HepG2 (cell line): Measurements from ENCODE around the gene SIT1. TPM values are rescaled to one million over a fixed set of nuclear protein-coding genes. Genes with fewer than 3 reads are reported as not detected.
A peak's percentile ranks its signal among the peaks of the same experiment; 100 is the strongest.

Experiments
- ARID5B ChIP-seq: IDR thresholded peaks from 2 replicates; pipeline ENCODE4 v1.4.0; 2020; ENCODE audit warnings: mild to moderate bottlenecking, missing genetic modification reagents
- ATF6 ChIP-seq: sonication (generic); formaldehyde crosslinking; conservative IDR thresholded peaks from 2 replicates; pipeline ENCODE4 v1.4.0; 2020; ENCODE audit warnings: missing genetic modification reagents
- CBX5 ChIP-seq: sonication (generic); formaldehyde crosslinking; IDR thresholded peaks from 2 replicates; pipeline ENCODE4 v1.4.0; 2020; ENCODE audit warnings: missing genetic modification reagents, borderline replicate concordance
- FOXM1 ChIP-seq: sonication (generic); formaldehyde crosslinking; IDR thresholded peaks from 2 replicates; pipeline ENCODE4 v1.5.0; 2020; ENCODE audit warnings: missing genetic modification reagents
- GRHL1 ChIP-seq: sonication (generic); formaldehyde crosslinking; conservative IDR thresholded peaks from 2 replicates; pipeline ENCODE4 v1.8.0; 2022; ENCODE audit warnings: missing genetic modification reagents
- KAT2B ChIP-seq: fragments of 150-350 bp; IDR thresholded peaks from 2 replicates; pipeline ENCODE4 v1.6.1; 2014; ENCODE audit warnings: low read depth, low read length, borderline replicate concordance
- KDM2A ChIP-seq: sonication (generic); formaldehyde crosslinking; IDR thresholded peaks from 2 replicates; pipeline ENCODE4 v1.4.0; 2020; ENCODE audit warnings: low read depth, missing genetic modification reagents, borderline replicate concordance
- MED13 ChIP-seq: sonication (generic); formaldehyde crosslinking; IDR thresholded peaks from 2 replicates; pipeline ENCODE4 v1.5.0; 2020; ENCODE audit warnings: missing genetic modification reagents
- MLLT10 ChIP-seq: sonication (generic); formaldehyde crosslinking; IDR thresholded peaks from 2 replicates; pipeline ENCODE4 v1.4.0; 2020; ENCODE audit warnings: missing genetic modification reagents
- NR3C1 ChIP-seq: sonication (generic); formaldehyde crosslinking; IDR thresholded peaks from 2 replicates; pipeline ENCODE4 v1.4.0; 2020; ENCODE audit warnings: missing genetic modification reagents
- PCBP2 ChIP-seq: fragments of 200-400 bp; formaldehyde crosslinking; optimal IDR thresholded peaks from 2 replicates; pipeline ENCODE3; 2018; ENCODE audit warnings: low read length, low read depth; ENCODE audit not compliant: poor library complexity, severe bottlenecking
- POLR2A ChIP-seq, 2 experiments: IDR thresholded peaks; 2 replicates each; pipeline ENCODE4 v1.6.1; 2011; ENCODE audit warnings: low read depth in 2 of 2, low read length in 2 of 2, mild to moderate bottlenecking in 1 of 2, moderate library complexity in 1 of 2; ENCODE audit not compliant: insufficient read depth in 1 of 2
- SP1 ChIP-seq, 2 experiments: fragments of 450-650 bp in 1 of 2; sonication (generic) in 1 of 2; formaldehyde crosslinking in 1 of 2; IDR thresholded peaks; 2 replicates each; pipeline versions ENCODE4 v1.4.0 to v1.6.1; 2016 to 2020; ENCODE audit warnings: missing genetic modification reagents in 1 of 2
- THYN1 ChIP-seq: sonication (generic); formaldehyde crosslinking; IDR thresholded peaks from 2 replicates; pipeline ENCODE4 v1.8.1; 2023; ENCODE audit warnings: low read depth, mild to moderate bottlenecking, moderate library complexity, missing genetic modification reagents, borderline replicate concordance
- WIZ ChIP-seq: sonication (generic); formaldehyde crosslinking; IDR thresholded peaks from 2 replicates; pipeline ENCODE4 v1.5.1; 2020; ENCODE audit warnings: mild to moderate bottlenecking, missing genetic modification reagents
- ZC3H13 ChIP-seq: sonication (generic); formaldehyde crosslinking; IDR thresholded peaks from 2 replicates; pipeline ENCODE4 v1.8.1; 2023; ENCODE audit warnings: mild to moderate bottlenecking, missing genetic modification reagents, moderate library complexity
- ZFY ChIP-seq: sonication (generic); formaldehyde crosslinking; IDR thresholded peaks from 2 replicates; pipeline ENCODE4 v1.4.0; 2020; ENCODE audit warnings: missing genetic modification reagents
- ZNF639 ChIP-seq: conservative IDR thresholded peaks from 2 replicates; pipeline ENCODE4 v1.6.1; 2018; ENCODE audit warnings: missing genetic modification reagents
- ZNF768 ChIP-seq: sonication (generic); formaldehyde crosslinking; IDR thresholded peaks from 2 replicates; pipeline ENCODE4 v1.4.0; 2020; ENCODE audit warnings: missing genetic modification reagents
- ZNF83 ChIP-seq: sonication (generic); formaldehyde crosslinking; IDR thresholded peaks from 2 replicates; pipeline ENCODE4 v1.4.0; 2020; ENCODE audit warnings: missing genetic modification reagents, mild to moderate bottlenecking, borderline replicate concordance
- ZNF891 ChIP-seq: sonication (generic); formaldehyde crosslinking; IDR thresholded peaks from 2 replicates; pipeline ENCODE4 v1.5.0; 2020; ENCODE audit warnings: mild to moderate bottlenecking, missing genetic modification reagents
- polyA plus RNA-seq, 8 experiments: library from polyadenylated mRNA; depleted of rRNA in 3 of 8; stranded (reverse) in 7 of 8; unstranded in 1 of 8; fragments of >200 nt; fragmentation: Illumina TruSeq in 4 of 8; extraction: Trizol in 4 of 8; gene quantifications; 2 replicates each; pipeline versions ENCODE4 v1.2.1 to v1.2.3, GENCODE V29; 2011 to 2016; ENCODE audit warnings: low read depth in 4 of 8, missing spikeins in 1 of 8, mixed read lengths in 1 of 8; ENCODE audit not compliant: insufficient read depth in 1 of 8
- total RNA-seq, 5 experiments: library from RNA; depleted of rRNA; stranded (reverse); fragments of >200 nt; fragmentation: Illumina TruSeq; extraction: Trizol; gene quantifications; 2 replicates each; pipeline ENCODE4 v1.2.3, GENCODE V29; 2016; ENCODE audit warnings: low read depth in 1 of 5

The SIT1 gene
- total and polyA plus RNA-seq, 2 of the 13 experiments (the other 11 are each of a cell fraction or from before 2014, with no cell fraction given) = 0.09 to 6.7 TPM

- TF ChIP-seq WIZ (CRISPR knock-in tag) = no peak
- no peak for TF ChIP-seq GRHL1 (CRISPR knock-in tag)
- no peak for TF ChIP-seq MLLT10 (CRISPR knock-in tag)
- no peak for TF ChIP-seq KAT2B
- no peak for TF ChIP-seq THYN1 (CRISPR knock-in tag)
- peak; percentile 73 for TF ChIP-seq ZNF768 (CRISPR knock-in tag)
- TF ChIP-seq ZNF891 = 0 out of 2 replicates have a peak, but pooled peaks have one; percentile 28
- peak; percentile 93 for TF ChIP-seq ZC3H13 (CRISPR knock-in tag)
- TF ChIP-seq FOXM1 (CRISPR knock-in tag) = no peak
- TF ChIP-seq ZFY (CRISPR knock-in tag) = peak; percentile 76
- no peak for TF ChIP-seq SP1 (IDR thresholded peaks at IDR 0.05)
- TF ChIP-seq SP1 (CRISPR knock-in tag; IDR thresholded peaks at IDR 0.05) = no peak; the same call in 1 of the 2 replicates
- peak in 1 of 2 experiments; percentile 84; a peak in 2 of 4 replicates for TF ChIP-seq POLR2A (IDR thresholded peaks at IDR 0.05; ENCODE audit: insufficient read depth in 1 of 2, low read depth in 2 of 2, low read length in 2 of 2)
- TF ChIP-seq ATF6 (CRISPR knock-in tag) = no peak
- peak; percentile 52; the same call in 1 of the 2 replicates for TF ChIP-seq CBX5 (CRISPR knock-in tag)
- TF ChIP-seq NR3C1 (CRISPR knock-in tag) = no peak
- no peak for TF ChIP-seq PCBP2
- TF ChIP-seq ARID5B (CRISPR knock-in tag) = peak; percentile 51; the same call in 1 of the 2 replicates
- TF ChIP-seq KDM2A (CRISPR knock-in tag) = peak; percentile 97
- no peak for TF ChIP-seq ZNF83 (CRISPR knock-in tag)
- no peak for TF ChIP-seq ZNF639 (CRISPR knock-in tag)
- no peak for TF ChIP-seq MED13
These were observed 7.6 kb upstream of the SIT1 start, which contains the start of gene CCDC107 (continued) for GRCh38 chr9:35658137-35658967.
